Choroid plexus epithelial cell (primary cell): Measurements from ENCODE around the gene PIAS1.
A peak's percentile ranks its signal among the peaks of the same experiment; 100 is the strongest.
"Not testable (repeated sequence)": the region's sequence is repeated elsewhere in the genome, so short reads cannot be mapped to it uniquely, and the experiment has no call there.

Experiments
- DNase-seq: peaks from one replicate; pipeline ENCODE4 v3.0.0-alpha.2; 2010; ENCODE audit warnings: low read depth
- H3K4me3 ChIP-seq: 2 replicates; pipeline ENCODE4 v1.5.1; 2011; ENCODE audit warnings: low read depth, mild to moderate bottlenecking, control low read depth, low read length, moderate library complexity
- TF ChIP-seq, protein P1 (sequence below): conservative IDR thresholded peaks from 2 replicates; pipeline ENCODE4 v1.5.1; 2011; ENCODE audit warnings: low read depth, mild to moderate bottlenecking, control low read depth, inconsistent platforms, low read length, moderate library complexity

The PIAS1 gene

GRCh38 chr15:68056097-68056865, 2.2 kb downstream of the PIAS1 start:
- DNase-seq: no peak
- TF ChIP-seq, protein P1, sequence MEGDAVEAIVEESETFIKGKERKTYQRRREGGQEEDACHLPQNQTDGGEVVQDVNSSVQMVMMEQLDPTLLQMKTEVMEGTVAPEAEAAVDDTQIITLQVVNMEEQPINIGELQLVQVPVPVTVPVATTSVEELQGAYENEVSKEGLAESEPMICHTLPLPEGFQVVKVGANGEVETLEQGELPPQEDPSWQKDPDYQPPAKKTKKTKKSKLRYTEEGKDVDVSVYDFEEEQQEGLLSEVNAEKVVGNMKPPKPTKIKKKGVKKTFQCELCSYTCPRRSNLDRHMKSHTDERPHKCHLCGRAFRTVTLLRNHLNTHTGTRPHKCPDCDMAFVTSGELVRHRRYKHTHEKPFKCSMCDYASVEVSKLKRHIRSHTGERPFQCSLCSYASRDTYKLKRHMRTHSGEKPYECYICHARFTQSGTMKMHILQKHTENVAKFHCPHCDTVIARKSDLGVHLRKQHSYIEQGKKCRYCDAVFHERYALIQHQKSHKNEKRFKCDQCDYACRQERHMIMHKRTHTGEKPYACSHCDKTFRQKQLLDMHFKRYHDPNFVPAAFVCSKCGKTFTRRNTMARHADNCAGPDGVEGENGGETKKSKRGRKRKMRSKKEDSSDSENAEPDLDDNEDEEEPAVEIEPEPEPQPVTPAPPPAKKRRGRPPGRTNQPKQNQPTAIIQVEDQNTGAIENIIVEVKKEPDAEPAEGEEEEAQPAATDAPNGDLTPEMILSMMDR: no peak
- peak overlapping the region; percentile 81 for H3K4me3 ChIP-seq

GRCh38 chr15:68057034-68057433, 2.9 kb downstream of the PIAS1 start:
- TF ChIP-seq, protein P1: no peak
- no peak for DNase-seq
- no peak overlapping the region for H3K4me3 ChIP-seq

DNA sequence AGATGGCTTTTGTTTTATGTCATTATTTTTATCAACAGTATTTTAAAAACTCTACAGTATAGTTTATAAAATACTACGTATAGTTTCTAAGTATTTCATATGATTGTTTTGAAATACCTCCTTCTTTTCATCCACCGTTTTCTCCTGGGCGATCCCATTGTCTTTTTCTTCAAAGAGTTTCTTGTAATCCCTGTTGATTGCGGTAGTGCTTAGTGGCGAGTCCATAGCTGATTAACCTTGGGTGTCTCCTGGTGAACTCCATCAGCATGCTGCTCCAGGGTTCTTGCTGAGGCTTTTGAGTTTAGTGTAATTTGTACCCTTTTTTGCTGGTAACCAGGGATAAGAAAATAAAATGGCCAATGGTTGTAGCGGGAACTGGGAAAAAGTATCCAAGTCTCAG, 3.6 kb downstream of the PIAS1 start:
- TF ChIP-seq, protein P1: no peak
- H3K4me3 ChIP-seq: no peak overlapping the region
- no peak for DNase-seq

- H3K4me3 ChIP-seq, DNase-seq: not testable (repeated sequence)
These were observed 4.9 kb downstream of the PIAS1 start for GRCh38 chr15:68058970-68059369.

DNA sequence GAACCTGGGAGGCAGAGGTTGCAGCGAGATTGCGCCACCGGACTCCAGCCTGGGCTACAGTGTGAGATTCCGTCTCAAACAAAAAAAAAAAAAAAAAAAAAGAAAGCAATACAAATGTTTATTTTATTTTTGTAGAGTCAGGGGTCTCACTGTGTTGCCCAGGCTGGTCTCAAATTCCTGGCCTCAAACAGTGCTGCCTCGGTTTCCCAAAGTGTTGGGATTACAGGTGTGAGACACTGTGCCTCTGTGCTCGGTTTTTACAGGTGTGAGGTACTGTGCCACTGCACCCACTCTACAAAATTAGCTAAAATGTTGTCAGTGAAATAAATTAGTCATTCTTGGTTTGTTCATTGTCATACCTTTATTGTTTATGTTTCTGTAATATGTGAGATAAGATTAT, 5.5 kb downstream of the PIAS1 start:
- H3K4me3 ChIP-seq: no peak overlapping the region
- TF ChIP-seq, protein P1: no peak
- DNase-seq: no peak

- no peak for DNase-seq
- TF ChIP-seq, protein P1: no peak
These were observed 7.1 kb downstream of the PIAS1 start for GRCh38 chr15:68061171-68061570.

DNA sequence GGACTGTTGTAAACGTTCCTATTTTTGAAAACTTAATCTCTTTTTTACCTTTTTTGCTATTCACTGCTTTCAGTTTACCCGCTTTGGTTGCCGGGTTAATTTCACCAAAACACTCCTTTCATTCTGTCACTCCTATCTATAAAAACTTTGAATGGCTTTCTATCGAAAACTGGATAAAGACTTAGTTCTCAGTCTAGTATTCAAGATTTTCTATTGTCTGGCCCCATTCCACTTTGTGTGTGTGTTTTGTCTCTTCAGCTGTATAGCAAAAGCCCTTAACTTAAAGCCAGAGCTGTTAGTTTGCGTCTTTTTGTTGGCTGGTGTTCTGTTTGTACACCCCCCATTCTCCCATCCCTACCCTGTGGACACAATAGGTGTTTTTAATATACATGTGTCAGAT, 7.5 kb downstream of the PIAS1 start:
- DNase-seq: no peak
- H3K4me3 ChIP-seq: no peak overlapping the region
- TF ChIP-seq, protein P1: no peak

More at GRCh38 chr15:68061171-68061570, 7.1 kb downstream of the PIAS1 start:
- H3K4me3 ChIP-seq: no peak overlapping the region
